ENCODE results near the gene TOX3.

Gene TOX3

GRCh38 chr16:52451971-52452421 lies 94.9 kb downstream of the TOX3 start:
- DNase-seq (ENCODE audit: low spot score): no peak

- no peak for DNase-seq (ENCODE audit: low spot score)
Observed at GRCh38 chr16:52450916-52451315, 96.0 kb downstream of the TOX3 start.

GRCh38 chr16:52450241-52450640 lies 96.7 kb downstream of the TOX3 start:
- DNase-seq (ENCODE audit: low spot score): no peak

- DNase-seq (ENCODE audit: low spot score): no peak
Observed at GRCh38 chr16:52446080-52446479, 100.9 kb downstream of the TOX3 start.

GRCh38 chr16:52441886-52442285 lies 105.1 kb downstream of the TOX3 start:
- no peak for DNase-seq (ENCODE audit: low spot score)

GRCh38 chr16:52440248-52440647 lies 106.7 kb downstream of the TOX3 start:
- no peak for DNase-seq (ENCODE audit: low spot score)

GRCh38 chr16:52439750-52440149 lies 107.2 kb downstream of the TOX3 start:
- DNase-seq (ENCODE audit: low spot score): no peak

GRCh38 chr16:52439171-52439701 lies 107.7 kb downstream of the TOX3 start:
- no peak for DNase-seq (ENCODE audit: low spot score)

GRCh38 chr16:52437277-52437670 lies 109.7 kb downstream of the TOX3 start:
- no peak for DNase-seq (ENCODE audit: low spot score)

- DNase-seq (ENCODE audit: low spot score): no peak
Observed at GRCh38 chr16:52436339-52437276, 110.3 kb downstream of the TOX3 start.

- no peak for DNase-seq (ENCODE audit: low spot score)
Observed at GRCh38 chr16:52434224-52434623, 112.7 kb downstream of the TOX3 start.

- no peak for DNase-seq (ENCODE audit: low spot score)
Observed at GRCh38 chr16:52433643-52434042, 113.3 kb downstream of the TOX3 start.

- DNase-seq (ENCODE audit: low spot score): no peak
Observed at GRCh38 chr16:52424591-52424990, 122.4 kb downstream of the TOX3 start.

GRCh38 chr16:52422307-52422706 lies 124.6 kb downstream of the TOX3 start:
- no peak for DNase-seq (ENCODE audit: low spot score)

- DNase-seq (ENCODE audit: low spot score): no peak
Observed at GRCh38 chr16:52418201-52418600, 128.7 kb downstream of the TOX3 start.

GRCh38 chr16:52416888-52417287 lies 130.1 kb downstream of the TOX3 start:
- no peak for DNase-seq (ENCODE audit: low spot score)

GRCh38 chr16:52411011-52411410 lies 135.9 kb downstream of the TOX3 start:
- DNase-seq (ENCODE audit: low spot score): no peak

GRCh38 chr16:52408191-52408845 lies 138.6 kb downstream of the TOX3 start:
- DNase-seq (ENCODE audit: low spot score): no peak

- DNase-seq (ENCODE audit: low spot score): no peak
Observed at GRCh38 chr16:52407778-52408177, 139.2 kb downstream of the TOX3 start.

GRCh38 chr16:52405441-52405840 lies 141.5 kb downstream of the TOX3 start:
- no peak for DNase-seq (ENCODE audit: low spot score)

GRCh38 chr16:52404546-52404945 lies 142.4 kb downstream of the TOX3 start:
- no peak for DNase-seq (ENCODE audit: low spot score)

GRCh38 chr16:52399116-52399515 lies 147.8 kb downstream of the TOX3 start:
- DNase-seq (ENCODE audit: low spot score): no peak

GRCh38 chr16:52398491-52398960 lies 148.4 kb downstream of the TOX3 start:
- no peak for DNase-seq (ENCODE audit: low spot score)
